ENCODE measurements around the gene RBBP4. TPM values are rescaled to one million over a fixed set of nuclear protein-coding genes. Genes with fewer than 3 reads are reported as not detected.
"Not testable (repeated sequence)": the region's sequence is repeated elsewhere in the genome, so short reads cannot be mapped to it uniquely, and the experiment has no call there.

Gene RBBP4
- polyA plus RNA-seq, 2 donors, result 28.3 to 47.0 TPM

- Histone ChIP-seq H3K4me1 (ENCODE audit: control insufficient read depth in 2 of 2, insufficient read depth in 2 of 2, low read length in 1 of 2) (no peaks in the 10 kb centered on the region), H3K36me3 (ENCODE audit: control insufficient read depth in 2 of 2, insufficient read depth in 2 of 2, low read length in 1 of 2) (no peaks in the 10 kb centered on the region), H3K27me3 (ENCODE audit: control insufficient read depth in 1 of 2, insufficient read depth in 2 of 2, low read length in 2 of 2) (no peaks in the 10 kb centered on the region), H3K9me3 (ENCODE audit: control insufficient read depth in 2 of 2, insufficient read depth in 1 of 2, low read depth in 1 of 2, low read length in 1 of 2) (no peaks in the 10 kb centered on the region), H3K27ac (ENCODE audit: low read depth in 2 of 2, low read length in 1 of 2) (peak overlapping the region in 1 of 2 donors; percentile 34), H3K4me3 (ENCODE audit: low read depth in 1 of 2, low read length in 2 of 2) (no peak overlapping the region)
- WGBS, 2 donors, result 67 to 71% methylated on average over 16 of the region's 16 CpGs
Measured at GRCh38 chr1:32636914-32637645, 13.9 kb upstream of the RBBP4 start.

GRCh38 chr1:32639489-32640075 is 11.4 kb upstream of the RBBP4 start:
- Histone ChIP-seq H3K36me3 (ENCODE audit: control insufficient read depth in 2 of 2, insufficient read depth in 2 of 2, low read length in 1 of 2) (no peaks in the 10 kb centered on the region), H3K9me3 (ENCODE audit: control insufficient read depth in 2 of 2, insufficient read depth in 1 of 2, low read depth in 1 of 2, low read length in 1 of 2) (no peaks in the 10 kb centered on the region), H3K27ac (ENCODE audit: low read depth in 2 of 2, low read length in 1 of 2) (no peak overlapping the region), H3K4me1 (ENCODE audit: control insufficient read depth in 2 of 2, insufficient read depth in 2 of 2, low read length in 1 of 2) (no peaks in the 10 kb centered on the region), H3K4me3 (ENCODE audit: low read depth in 1 of 2, low read length in 2 of 2) (no peak overlapping the region), H3K27me3 (ENCODE audit: control insufficient read depth in 1 of 2, insufficient read depth in 2 of 2, low read length in 2 of 2) (no peaks in the 10 kb centered on the region)
- WGBS, 2 donors, result 92 to 93% methylated on average over 1 of the region's 1 CpG

- not testable (repeated sequence) for H3K4me3 ChIP-seq (ENCODE audit: low read depth in 1 of 2, low read length in 2 of 2); H3K36me3 ChIP-seq (ENCODE audit: control insufficient read depth in 2 of 2, insufficient read depth in 2 of 2, low read length in 1 of 2); H3K27ac ChIP-seq (ENCODE audit: low read depth in 2 of 2, low read length in 1 of 2); H3K27me3 ChIP-seq (ENCODE audit: control insufficient read depth in 1 of 2, insufficient read depth in 2 of 2, low read length in 2 of 2); H3K9me3 ChIP-seq (ENCODE audit: control insufficient read depth in 2 of 2, insufficient read depth in 1 of 2, low read depth in 1 of 2, low read length in 1 of 2); H3K4me1 ChIP-seq (ENCODE audit: control insufficient read depth in 2 of 2, insufficient read depth in 2 of 2, low read length in 1 of 2)
- 81% methylated on average over 8 of the region's 8 CpGs for WGBS, 2 donors
Measured at GRCh38 chr1:32642292-32642827, 8.6 kb upstream of the RBBP4 start.

- H3K36me3 ChIP-seq (ENCODE audit: control insufficient read depth in 2 of 2, insufficient read depth in 2 of 2, low read length in 1 of 2), result no peaks in the 10 kb centered on the region
- peaks cover 0 to 2% of the 10 kb centered on the region in 2 donors for H3K4me1 ChIP-seq (ENCODE audit: control insufficient read depth in 2 of 2, insufficient read depth in 2 of 2, low read length in 1 of 2)
- H3K9me3 ChIP-seq (ENCODE audit: control insufficient read depth in 2 of 2, insufficient read depth in 1 of 2, low read depth in 1 of 2, low read length in 1 of 2), result no peaks in the 10 kb centered on the region
- H3K27me3 ChIP-seq (ENCODE audit: control insufficient read depth in 1 of 2, insufficient read depth in 2 of 2, low read length in 2 of 2), result no peaks in the 10 kb centered on the region
- no peak overlapping the region for H3K4me3 ChIP-seq (ENCODE audit: low read depth in 1 of 2, low read length in 2 of 2)
- H3K27ac ChIP-seq (ENCODE audit: low read depth in 2 of 2, low read length in 1 of 2), result no peak overlapping the region
- WGBS, 2 donors, result 59 to 86% methylated on average over 4 of the region's 4 CpGs
Measured at GRCh38 chr1:32644426-32644825, 6.6 kb upstream of the RBBP4 start.

- Histone ChIP-seq H3K9me3 (ENCODE audit: control insufficient read depth in 2 of 2, insufficient read depth in 1 of 2, low read depth in 1 of 2, low read length in 1 of 2) (no peaks in the 10 kb centered on the region), H3K4me3 (ENCODE audit: low read depth in 1 of 2, low read length in 2 of 2) (no peak overlapping the region), H3K36me3 (ENCODE audit: control insufficient read depth in 2 of 2, insufficient read depth in 2 of 2, low read length in 1 of 2) (no peaks in the 10 kb centered on the region), H3K4me1 (ENCODE audit: control insufficient read depth in 2 of 2, insufficient read depth in 2 of 2, low read length in 1 of 2) (peaks cover 0 to 2% of the 10 kb centered on the region in 2 donors), H3K27ac (ENCODE audit: low read depth in 2 of 2, low read length in 1 of 2) (no peak overlapping the region), H3K27me3 (ENCODE audit: control insufficient read depth in 1 of 2, insufficient read depth in 2 of 2, low read length in 2 of 2) (no peaks in the 10 kb centered on the region)
- 72 to 75% methylated on average over 6 of the region's 6 CpGs for WGBS, 2 donors
Measured at GRCh38 chr1:32647308-32648134, 3.5 kb upstream of the RBBP4 start.

- Histone ChIP-seq H3K4me1 (ENCODE audit: control insufficient read depth in 2 of 2, insufficient read depth in 2 of 2, low read length in 1 of 2) (peaks cover 0 to 5% of the 10 kb centered on the region in 2 donors), H3K27ac (ENCODE audit: low read depth in 2 of 2, low read length in 1 of 2) (peak within 1 kb of the TSS; percentile 92 to 98), H3K27me3 (ENCODE audit: control insufficient read depth in 1 of 2, insufficient read depth in 2 of 2, low read length in 2 of 2) (no peaks in the 10 kb centered on the region), H3K4me3 (ENCODE audit: low read depth in 1 of 2, low read length in 2 of 2) (peak within 1 kb of the TSS; percentile 85 to 94), H3K9me3 (ENCODE audit: control insufficient read depth in 2 of 2, insufficient read depth in 1 of 2, low read depth in 1 of 2, low read length in 1 of 2) (no peaks in the 10 kb centered on the region), H3K36me3 (ENCODE audit: control insufficient read depth in 2 of 2, insufficient read depth in 2 of 2, low read length in 1 of 2) (peaks cover 3 to 6% of the 10 kb centered on the region in 2 donors)
- 0% methylated on average over 21 of the region's 21 CpGs for WGBS, 2 donors
Measured at GRCh38 chr1:32650248-32650751, 708 bp upstream of the RBBP4 start, which contains the start of gene ZBTB8OS. Gene ZBTB8OS, minus strand, starts transcription at chr1:32650550. Its CDS starts 21 bp downstream, at chr1:32650529.

GRCh38 chr1:32651461-32652073 is 559 bp downstream of the RBBP4 start:
- Histone ChIP-seq H3K4me1 (ENCODE audit: control insufficient read depth in 2 of 2, insufficient read depth in 2 of 2, low read length in 1 of 2) (peaks cover 0 to 5% of the 10 kb centered on the region in 2 donors), H3K27ac (ENCODE audit: low read depth in 2 of 2, low read length in 1 of 2) (peak overlapping the region; percentile 83 to 98), H3K9me3 (ENCODE audit: control insufficient read depth in 2 of 2, insufficient read depth in 1 of 2, low read depth in 1 of 2, low read length in 1 of 2) (no peaks in the 10 kb centered on the region), H3K36me3 (ENCODE audit: control insufficient read depth in 2 of 2, insufficient read depth in 2 of 2, low read length in 1 of 2) (peaks cover 3 to 6% of the 10 kb centered on the region in 2 donors), H3K4me3 (ENCODE audit: low read depth in 1 of 2, low read length in 2 of 2) (peak overlapping the region; percentile 84 to 85), H3K27me3 (ENCODE audit: control insufficient read depth in 1 of 2, insufficient read depth in 2 of 2, low read length in 2 of 2) (no peaks in the 10 kb centered on the region)
- WGBS, 2 donors, result 0 to 1% methylated on average over 39 to 43 of the region's 43 CpGs

GRCh38 chr1:32652244-32652962 is 1.4 kb downstream of the RBBP4 start:
- H3K4me3 ChIP-seq (ENCODE audit: low read depth in 1 of 2, low read length in 2 of 2), result peak overlapping the region in 1 of 2 donors; percentile 84
- H3K36me3 ChIP-seq (ENCODE audit: control insufficient read depth in 2 of 2, insufficient read depth in 2 of 2, low read length in 1 of 2), result peaks cover 3 to 8% of the 10 kb centered on the region in 2 donors
- WGBS, 2 donors, result 84 to 85% methylated on average over 16 of the region's 16 CpGs
- no peaks in the 10 kb centered on the region for H3K27me3 ChIP-seq (ENCODE audit: control insufficient read depth in 1 of 2, insufficient read depth in 2 of 2, low read length in 2 of 2)
- H3K27ac ChIP-seq (ENCODE audit: low read depth in 2 of 2, low read length in 1 of 2), result no peak overlapping the region
- H3K9me3 ChIP-seq (ENCODE audit: control insufficient read depth in 2 of 2, insufficient read depth in 1 of 2, low read depth in 1 of 2, low read length in 1 of 2), result no peaks in the 10 kb centered on the region
- peaks cover 0 to 5% of the 10 kb centered on the region in 2 donors for H3K4me1 ChIP-seq (ENCODE audit: control insufficient read depth in 2 of 2, insufficient read depth in 2 of 2, low read length in 1 of 2)
